ENCODE measurements around the gene LANCL2.

Gene LANCL2

DNA sequence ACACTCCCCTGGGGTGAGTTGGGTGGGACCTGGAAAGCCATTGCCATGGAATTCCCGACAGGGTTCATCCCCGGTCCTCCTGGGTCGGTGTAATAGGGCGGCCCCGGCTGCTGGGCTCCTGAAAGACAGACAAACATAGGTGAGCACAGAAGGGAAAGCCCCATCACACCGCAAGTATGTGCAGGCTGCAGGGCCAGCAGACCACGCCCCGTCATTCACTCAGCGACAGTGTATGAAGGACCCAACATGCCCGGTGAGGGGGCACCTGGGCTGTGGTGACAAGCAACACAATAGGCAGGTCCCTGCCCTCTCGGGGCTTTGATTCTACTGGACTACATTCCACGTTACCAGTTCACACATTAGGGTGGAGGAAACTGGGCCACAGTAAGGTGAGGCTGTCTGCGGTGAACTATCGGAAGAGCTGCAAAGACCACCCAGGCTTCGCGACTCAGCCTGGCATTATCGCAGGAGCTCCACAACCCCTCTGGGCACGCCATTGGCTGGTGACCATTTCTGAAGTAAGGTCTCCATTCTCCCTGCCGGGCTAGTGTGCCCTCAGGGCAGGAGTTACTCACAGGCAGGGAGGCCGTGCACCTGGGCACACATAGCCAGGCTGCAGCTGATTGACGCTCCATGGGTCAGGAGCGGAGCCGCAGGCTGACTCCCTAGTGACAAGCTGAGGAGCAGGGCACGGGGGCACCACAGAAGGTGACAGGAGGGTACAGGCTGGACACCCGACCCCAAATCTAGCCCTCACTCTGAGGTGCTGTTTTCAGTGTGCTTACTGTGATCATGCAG, 108.0 kb downstream of the LANCL2 start:
- no peak for DNase-seq

DNA sequence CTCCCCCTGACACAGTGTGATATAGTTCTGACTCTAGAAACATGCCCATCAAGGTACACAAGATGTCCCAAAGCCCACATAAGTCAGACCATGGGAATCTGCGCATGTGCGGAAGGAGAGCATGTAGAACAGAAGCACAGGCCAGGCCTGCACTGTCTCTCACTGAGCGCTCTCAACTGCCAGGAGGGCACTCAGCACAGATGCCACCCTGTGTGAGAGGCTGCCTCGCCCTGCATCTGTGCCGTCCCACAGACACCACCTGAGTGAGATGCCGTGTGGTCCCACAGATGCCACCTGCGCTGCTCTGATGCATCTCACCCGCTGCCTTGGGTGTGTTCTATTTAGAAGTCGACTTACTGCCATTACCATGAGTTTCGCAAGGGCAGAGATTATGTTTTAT, 108.8 kb downstream of the LANCL2 start:
- DNase-seq: no peak

DNA sequence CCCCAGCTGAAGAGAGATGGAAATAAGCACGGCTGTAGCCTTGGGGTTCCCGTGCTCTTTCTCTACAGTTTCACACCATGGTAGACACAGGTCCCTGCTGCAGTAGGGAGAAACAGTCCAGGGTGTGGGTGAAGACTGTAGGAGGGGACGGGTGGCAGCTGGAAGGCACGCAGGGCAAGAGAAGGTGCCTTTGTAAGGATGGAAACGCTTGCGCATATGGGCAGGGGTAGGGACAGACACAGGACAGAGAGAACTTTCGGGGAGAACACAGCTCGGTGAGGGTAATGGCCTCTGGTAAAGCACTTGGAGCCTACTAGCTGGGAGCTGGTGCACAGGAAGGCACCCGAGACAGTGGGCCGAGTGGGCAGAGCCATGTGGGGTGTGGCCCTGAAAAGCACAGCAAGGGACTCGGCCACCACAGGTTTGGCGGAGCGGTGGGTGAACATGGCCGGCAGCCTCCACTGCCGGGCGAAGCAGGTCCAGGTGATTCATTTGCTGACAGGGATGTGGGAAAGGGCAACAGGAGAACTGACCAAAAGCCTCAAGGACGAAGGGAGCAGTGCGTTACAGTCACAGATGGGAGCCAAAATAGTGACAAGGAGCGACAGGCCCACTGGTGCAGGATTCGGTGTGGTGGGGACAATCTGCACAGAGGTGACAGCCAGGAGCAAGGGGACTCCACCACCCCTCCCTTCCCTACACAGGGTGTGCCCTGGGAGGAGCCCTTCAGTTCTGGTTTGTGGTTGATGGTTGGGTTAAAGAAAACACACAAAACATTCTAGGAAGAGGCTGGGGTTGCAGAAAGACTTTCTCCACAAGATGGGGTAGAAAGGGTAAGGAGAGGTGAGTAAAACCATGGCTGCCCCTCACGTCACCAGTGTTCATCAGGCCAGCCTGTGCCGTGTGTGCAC, 110.1 kb downstream of the LANCL2 start:
- peak; percentile 45 for DNase-seq

DNA sequence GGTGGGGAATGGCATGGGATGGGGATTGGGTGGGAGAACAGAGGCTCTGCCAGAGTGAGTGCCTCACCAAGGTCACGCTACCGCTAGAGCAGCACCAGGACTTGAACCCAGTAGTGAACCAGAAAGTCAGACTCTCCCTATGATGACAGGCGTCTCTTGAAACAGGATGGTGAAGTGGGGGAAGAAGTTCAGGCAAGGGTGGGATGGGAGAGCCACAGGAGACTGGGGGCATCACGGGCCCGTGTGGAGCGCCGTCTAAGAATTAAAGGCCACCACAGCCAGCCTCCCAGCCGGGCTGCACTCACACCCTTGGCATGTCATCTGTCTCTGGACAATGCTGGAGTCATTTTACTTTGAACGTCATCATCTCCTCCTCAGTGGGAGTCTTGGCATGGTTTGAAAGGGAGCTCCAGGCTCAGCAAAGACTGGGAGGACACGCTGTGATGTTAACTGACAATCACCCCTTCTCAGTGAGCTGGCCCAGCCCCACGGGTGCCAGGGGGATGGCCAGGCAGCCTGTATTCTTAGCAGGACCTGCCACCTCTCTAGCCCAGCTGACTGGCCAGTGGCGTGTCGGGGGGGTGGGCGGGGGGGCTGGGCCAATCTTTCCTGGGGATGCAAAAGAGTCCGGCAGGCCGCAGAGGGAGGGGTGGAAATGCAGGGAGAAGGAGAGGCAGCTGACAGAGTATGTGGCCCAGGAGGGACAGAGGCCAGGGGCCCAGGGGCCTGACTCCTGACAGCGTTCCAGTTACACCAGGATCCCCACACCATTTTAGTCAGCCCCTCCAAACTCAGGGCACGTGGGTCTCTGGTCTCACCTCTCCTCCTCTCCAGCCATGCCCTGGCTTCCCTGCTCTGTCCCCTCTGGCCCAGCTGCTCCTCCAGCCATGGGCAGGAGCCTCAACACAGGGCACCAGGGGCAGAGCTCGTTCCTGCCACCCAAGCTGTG, 111.0 kb downstream of the LANCL2 start:
- no peak for DNase-seq

DNA sequence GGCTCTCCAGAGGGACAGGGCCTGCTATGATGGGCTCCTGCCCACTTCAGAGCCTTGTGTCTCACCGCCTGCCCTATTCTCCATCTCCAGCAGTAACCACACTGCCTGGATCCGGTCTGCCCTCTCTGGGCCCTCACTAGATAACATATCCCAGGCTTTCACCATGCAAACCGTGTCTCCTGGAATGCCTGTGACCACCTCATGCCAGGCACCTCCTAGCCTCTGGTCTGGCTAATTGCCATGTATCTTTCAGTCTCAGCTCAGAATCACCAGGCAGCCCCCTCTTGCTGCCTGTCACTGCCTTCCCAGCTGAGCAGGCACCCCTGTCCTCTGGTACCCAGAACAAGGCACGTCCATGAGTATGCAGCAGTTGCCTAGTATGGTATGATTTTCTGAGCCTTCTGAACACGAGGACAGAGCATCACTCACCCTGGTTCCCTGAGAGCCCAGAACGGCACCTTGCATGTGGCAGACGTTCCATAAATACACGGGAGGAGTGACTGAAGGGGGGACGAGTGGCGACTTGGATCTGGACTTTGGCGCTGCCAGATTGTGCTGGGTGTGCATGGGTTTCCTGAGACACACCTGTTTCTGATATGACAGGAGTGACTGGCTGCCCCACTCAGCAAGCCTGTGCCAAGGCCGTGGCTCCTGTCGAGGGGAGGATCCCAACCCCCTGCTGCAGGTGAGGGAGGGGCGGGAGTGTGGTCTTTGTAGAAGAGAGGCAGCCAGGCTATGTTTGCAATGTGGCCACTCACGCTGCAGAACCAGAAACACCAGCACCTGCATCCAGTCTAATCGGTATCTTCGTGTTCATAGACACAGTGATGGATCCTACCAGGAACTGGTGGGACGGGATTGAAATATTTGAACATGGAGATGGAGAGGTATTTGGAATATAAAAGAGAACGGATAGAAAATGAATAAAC, 112.0 kb downstream of the LANCL2 start:
- DNase-seq: no peak

DNA sequence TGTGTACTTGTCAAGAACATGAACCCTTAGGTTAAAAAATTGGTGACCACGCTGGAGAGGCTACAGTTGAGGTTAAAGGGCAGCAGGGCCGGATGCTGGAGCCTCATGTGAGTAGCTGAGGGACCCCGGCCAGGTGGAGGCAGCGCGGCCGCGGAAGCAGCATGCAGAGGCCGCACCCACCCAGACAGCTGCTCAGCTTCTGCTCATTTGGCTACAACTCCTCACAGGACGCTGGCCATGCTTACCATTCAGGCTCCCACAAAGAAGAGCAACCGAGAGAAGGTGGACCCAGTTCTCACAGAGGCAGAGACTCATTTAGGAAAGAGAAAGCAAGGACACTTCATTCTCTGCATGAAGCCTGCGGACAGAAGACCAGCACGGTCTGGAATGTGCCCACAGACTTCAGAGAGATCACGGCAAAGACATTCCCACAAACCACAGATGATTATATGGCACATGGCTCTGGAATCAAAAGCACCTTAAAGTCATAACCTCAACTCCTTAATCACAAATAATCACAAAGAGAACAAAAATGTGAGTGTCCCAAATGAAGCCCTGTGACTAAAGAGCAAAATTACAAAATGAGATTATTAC, 112.7 kb downstream of the LANCL2 start:
- no peak for DNase-seq

DNA sequence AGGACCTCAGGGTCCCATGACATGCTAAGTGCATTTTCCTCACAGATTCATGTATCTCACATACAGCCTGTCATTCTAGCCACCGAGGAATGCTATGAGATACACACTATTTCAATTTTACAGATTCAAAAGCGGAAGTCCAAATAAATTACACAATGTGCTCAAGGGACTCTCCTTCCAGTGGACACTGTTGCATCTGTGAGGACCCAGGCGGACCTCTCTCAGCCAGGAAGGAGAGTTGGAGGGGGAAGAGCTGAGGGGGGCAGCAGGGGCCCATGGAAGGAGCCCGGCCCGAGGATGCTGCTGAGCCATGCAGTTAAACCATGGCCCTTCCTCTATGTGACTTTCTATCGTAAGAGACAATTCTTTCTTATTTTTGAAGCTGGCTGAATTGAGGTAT, 113.6 kb downstream of the LANCL2 start:
- no peak for DNase-seq

DNA sequence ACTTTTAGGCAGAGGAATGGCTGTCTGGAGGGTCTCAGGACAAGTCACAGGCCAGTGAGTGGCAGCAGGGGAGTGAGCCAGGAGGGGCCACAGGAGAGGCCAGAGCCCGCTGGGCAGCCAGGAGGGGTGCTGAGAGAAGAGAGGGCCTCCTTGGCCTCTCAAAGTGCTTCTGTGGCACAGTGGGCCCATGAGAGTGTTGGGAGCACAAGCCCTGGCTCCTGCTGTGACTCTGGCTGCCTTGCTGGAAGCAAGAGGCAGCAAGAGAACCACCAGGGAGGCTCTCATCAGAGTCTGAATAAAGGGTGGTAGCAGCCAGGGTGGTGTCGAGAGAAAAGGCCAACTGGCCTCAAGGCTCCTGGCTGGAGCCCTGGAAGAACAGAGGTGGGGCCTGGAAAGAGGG, 116.0 kb downstream of the LANCL2 start:
- no peak for DNase-seq

DNA sequence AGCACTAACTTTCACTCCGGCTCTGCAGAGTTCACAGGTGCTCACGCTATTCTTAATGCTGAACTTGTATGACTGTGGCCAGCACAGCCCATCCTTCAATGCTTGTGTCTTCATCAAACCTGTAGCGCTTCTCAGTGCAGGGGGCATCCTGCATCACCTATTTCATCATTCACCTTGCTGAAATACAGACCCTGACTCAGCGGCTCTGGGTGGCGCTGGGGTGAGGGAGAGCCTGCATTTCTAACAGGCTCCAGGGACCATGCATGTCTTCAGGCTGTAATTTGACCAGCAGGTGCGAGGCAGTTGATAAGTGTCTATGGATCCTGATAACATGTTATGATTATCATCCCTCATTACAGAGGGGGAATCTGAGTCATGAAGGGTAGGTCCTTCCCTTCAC, 117.9 kb downstream of the LANCL2 start:
- no peak for DNase-seq

Data from hematopoietic multipotent progenitor cell treated with erythropoietin and hydrocortisone succinate and interleukin-3 and kit ligand, for 4 days (in vitro differentiated cells).